Activated T-cell treated with anti-CD3 and anti-CD28 coated beads, Interleukin-2, amount 50 U/mL, for 4 hours (primary cell): ENCODE data around the gene DPP6. TPM values are rescaled to one million over a fixed set of nuclear protein-coding genes. Genes with fewer than 3 reads are reported as not detected.
"Not testable (repeated sequence)": the region's sequence is repeated elsewhere in the genome, so short reads cannot be mapped to it uniquely, and the experiment has no call there.

Source experiments
- ATAC-seq, 2 donors: fragments of 200-7000 bp; cut with Tn5 transposase; one replicate each; pipeline ENCODE4 v1.10.0; 2021
- DNase-seq: peaks from one replicate; pipeline ENCODE4 v3.0.0-alpha.2; 2020
- H3K27me3 Mint-ChIP-seq: one replicate; pipeline ENCODE4 v1.8.0; 2021; ENCODE audit warnings: low read depth, mixed read lengths
- H3K36me3 Mint-ChIP-seq: one replicate; pipeline ENCODE4 v1.8.0; 2022; ENCODE audit warnings: mixed read lengths; ENCODE audit not compliant: insufficient read depth
- H3K4me1 Mint-ChIP-seq: one replicate; pipeline ENCODE4 v1.8.0; 2021; ENCODE audit warnings: low read depth, mixed read lengths
- H3K4me3 Mint-ChIP-seq: one replicate; pipeline ENCODE4 v1.8.0; 2021; ENCODE audit warnings: mild to moderate bottlenecking, moderate library complexity, mixed read lengths
- H3K9me3 Mint-ChIP-seq: one replicate; pipeline ENCODE4 v1.8.0; 2021; ENCODE audit warnings: mixed read lengths
- total RNA-seq, 3 donors: library from RNA; stranded (reverse); gene quantifications; one replicate each; pipeline ENCODE4 v1.2.1, GENCODE V29; 2021

DPP6 gene
- total RNA-seq, 3 donors from 2014 or later = not detected

GRCh38 chr7:154678001-154678550, 625.9 kb downstream of the DPP6 start:
- not testable (repeated sequence) for H3K27me3 Mint-ChIP-seq, H3K36me3 Mint-ChIP-seq, H3K4me3 Mint-ChIP-seq, ATAC-seq, H3K9me3 Mint-ChIP-seq, DNase-seq, H3K4me1 Mint-ChIP-seq

GRCh38 chr7:154679379-154680053, 627.3 kb downstream of the DPP6 start:
- ATAC-seq (no peak), DNase-seq (no peak)
- Mint-ChIP-seq H3K4me3 (no peak overlapping the region), H3K9me3 (peaks cover 8% of the 10 kb centered on the region), H3K4me1 (no peaks in the 10 kb centered on the region), H3K36me3 (no peaks in the 10 kb centered on the region), H3K27me3 (no peaks in the 10 kb centered on the region)

- Mint-ChIP-seq H3K9me3 (peaks cover 4% of the 10 kb centered on the region), H3K4me1 (no peaks in the 10 kb centered on the region), H3K4me3 (no peak overlapping the region), H3K27me3 (no peaks in the 10 kb centered on the region), H3K36me3 (no peaks in the 10 kb centered on the region)
- DNase-seq = no peak
- ATAC-seq = no peak
Measured at GRCh38 chr7:154680894-154681659, 628.9 kb downstream of the DPP6 start.

DNA sequence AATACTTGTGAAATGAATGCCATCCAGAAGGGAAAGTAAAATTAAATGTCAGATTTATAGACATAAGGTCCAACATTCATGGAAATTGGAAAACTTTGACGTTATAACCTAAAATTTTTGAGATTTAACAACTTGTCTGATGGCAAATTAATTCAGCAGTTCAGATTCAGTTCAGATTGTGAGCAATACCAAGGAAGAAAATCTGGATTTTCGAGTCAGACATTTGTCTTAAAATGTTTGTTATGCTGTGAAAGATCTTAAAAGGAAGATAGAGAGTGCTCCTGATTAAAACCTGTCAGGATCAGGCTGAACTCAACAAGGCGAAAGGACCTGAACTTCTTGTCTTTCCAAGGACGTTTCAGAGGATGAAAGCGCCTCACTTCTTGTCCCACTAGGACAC, 629.8 kb downstream of the DPP6 start:
- H3K4me1 Mint-ChIP-seq = no peaks in the 10 kb centered on the region
- no peak overlapping the region for H3K4me3 Mint-ChIP-seq
- H3K36me3 Mint-ChIP-seq = no peaks in the 10 kb centered on the region
- ATAC-seq = no peak
- H3K9me3 Mint-ChIP-seq = peaks cover 4% of the 10 kb centered on the region
- DNase-seq = no peak
- H3K27me3 Mint-ChIP-seq = no peaks in the 10 kb centered on the region

DNA sequence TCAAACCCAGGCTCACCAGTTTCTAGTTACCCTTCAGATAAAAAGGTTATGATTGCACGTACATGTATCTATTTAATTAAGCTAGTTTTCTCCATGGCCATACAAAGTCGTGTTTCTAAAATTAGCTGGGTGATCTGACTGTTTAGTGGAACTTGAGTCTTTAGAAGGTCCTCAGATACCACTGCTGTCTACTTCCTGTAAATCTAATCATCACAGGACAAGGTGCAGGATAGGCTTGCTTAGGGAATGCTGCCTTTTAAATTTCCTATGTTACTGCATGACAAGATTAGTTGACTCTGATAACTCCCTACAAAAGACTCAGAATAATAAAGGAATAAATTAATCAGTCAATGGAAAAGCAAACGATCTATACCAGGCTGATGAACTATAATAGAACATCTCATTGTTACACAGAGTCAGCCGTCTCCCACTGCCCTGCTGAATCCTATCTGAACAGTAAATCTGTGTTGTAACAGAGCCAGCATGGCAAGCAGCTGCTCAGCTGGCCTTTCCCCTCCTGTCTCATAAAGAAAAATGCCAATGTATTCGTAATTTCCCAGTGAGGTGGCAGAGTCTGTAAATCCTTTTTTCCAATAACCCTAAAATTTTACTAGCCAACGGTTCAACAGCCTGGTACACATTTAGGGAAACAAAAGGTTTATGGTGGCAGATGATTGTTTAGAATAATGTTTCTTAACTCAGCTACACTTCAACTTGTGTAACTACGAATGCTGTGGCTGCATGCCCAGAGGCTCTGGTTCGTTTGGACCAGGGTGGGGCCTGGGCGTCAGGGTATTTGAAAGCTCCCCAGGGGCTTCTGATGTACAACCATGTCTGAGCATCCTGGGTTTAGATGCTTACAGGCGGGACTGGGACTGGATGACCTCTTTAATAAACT, 632.7 kb downstream of the DPP6 start:
- H3K4me3 Mint-ChIP-seq = no peak overlapping the region
- H3K36me3 Mint-ChIP-seq = no peaks in the 10 kb centered on the region
- no peaks in the 10 kb centered on the region for H3K9me3 Mint-ChIP-seq
- ATAC-seq (no peak), DNase-seq (no peak)
- H3K27me3 Mint-ChIP-seq = no peaks in the 10 kb centered on the region
- no peaks in the 10 kb centered on the region for H3K4me1 Mint-ChIP-seq

DNA sequence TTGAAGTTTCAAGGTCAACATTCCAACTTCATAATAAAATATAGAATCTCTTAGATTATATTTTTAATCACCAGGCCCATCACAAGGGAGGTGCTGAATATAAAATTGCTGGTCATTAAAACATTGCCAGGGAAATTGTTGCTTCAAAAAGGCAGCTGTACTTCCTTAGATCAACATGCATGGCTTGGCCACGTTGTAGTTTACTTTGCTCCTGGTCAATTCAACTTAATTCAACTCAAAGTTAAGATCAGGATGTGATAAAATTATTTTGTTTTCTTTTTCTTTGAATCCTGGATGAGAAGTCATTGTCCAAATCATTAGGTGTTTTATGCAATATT, 633.3 kb downstream of the DPP6 start:
- Mint-ChIP-seq H3K36me3 (no peaks in the 10 kb centered on the region), H3K9me3 (no peaks in the 10 kb centered on the region), H3K4me3 (no peak overlapping the region), H3K27me3 (no peaks in the 10 kb centered on the region), H3K4me1 (no peaks in the 10 kb centered on the region)
- DNase-seq (no peak), ATAC-seq (no peak)

DNA sequence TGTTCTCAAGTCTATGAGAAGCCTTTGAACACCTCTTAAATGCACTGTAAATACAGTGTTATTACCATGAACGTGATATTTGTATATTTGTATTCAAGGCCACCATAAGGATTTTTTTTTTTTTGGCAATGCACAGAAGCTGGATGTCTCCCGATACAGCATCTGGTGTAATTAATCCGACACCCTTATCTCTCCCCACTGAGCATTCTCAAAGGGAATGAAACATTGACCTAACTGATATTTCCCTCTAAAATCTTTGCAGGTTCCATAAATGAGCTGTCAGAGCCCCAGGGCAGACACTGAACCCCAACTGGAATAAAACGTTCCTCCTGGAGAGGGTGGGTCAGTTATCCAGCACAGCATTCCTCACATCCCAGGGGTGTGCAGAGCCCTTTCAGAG, 634.1 kb downstream of the DPP6 start:
- Mint-ChIP-seq H3K9me3 (no peaks in the 10 kb centered on the region), H3K27me3 (no peaks in the 10 kb centered on the region), H3K36me3 (no peaks in the 10 kb centered on the region), H3K4me3 (no peak overlapping the region), H3K4me1 (no peaks in the 10 kb centered on the region)
- no peak for ATAC-seq
- DNase-seq = no peak

GRCh38 chr7:154688952-154689351, 636.8 kb downstream of the DPP6 start:
- H3K27me3 Mint-ChIP-seq = no peaks in the 10 kb centered on the region

GRCh38 chr7:154690411-154690810, 638.2 kb downstream of the DPP6 start:
- no peaks in the 10 kb centered on the region for H3K27me3 Mint-ChIP-seq
- DNase-seq (no peak), ATAC-seq (no peak)
- no peaks in the 10 kb centered on the region for H3K4me1 Mint-ChIP-seq
- H3K36me3 Mint-ChIP-seq = no peaks in the 10 kb centered on the region
- H3K9me3 Mint-ChIP-seq = no peaks in the 10 kb centered on the region
- no peak overlapping the region for H3K4me3 Mint-ChIP-seq

More at GRCh38 chr7:154688952-154689351, 636.8 kb downstream of the DPP6 start:
- Mint-ChIP-seq H3K36me3 (no peaks in the 10 kb centered on the region), H3K4me1 (no peaks in the 10 kb centered on the region), H3K4me3 (no peak overlapping the region), H3K9me3 (no peaks in the 10 kb centered on the region)
- DNase-seq = no peak
- ATAC-seq = no peak

GRCh38 chr7:154693661-154694060, 641.5 kb downstream of the DPP6 start:
- H3K9me3 Mint-ChIP-seq = no peaks in the 10 kb centered on the region
- H3K36me3 Mint-ChIP-seq = no peaks in the 10 kb centered on the region
- no peaks in the 10 kb centered on the region for H3K4me1 Mint-ChIP-seq
- ATAC-seq = no peak
- no peak overlapping the region for H3K4me3 Mint-ChIP-seq
- no peaks in the 10 kb centered on the region for H3K27me3 Mint-ChIP-seq
- DNase-seq = no peak

DNA sequence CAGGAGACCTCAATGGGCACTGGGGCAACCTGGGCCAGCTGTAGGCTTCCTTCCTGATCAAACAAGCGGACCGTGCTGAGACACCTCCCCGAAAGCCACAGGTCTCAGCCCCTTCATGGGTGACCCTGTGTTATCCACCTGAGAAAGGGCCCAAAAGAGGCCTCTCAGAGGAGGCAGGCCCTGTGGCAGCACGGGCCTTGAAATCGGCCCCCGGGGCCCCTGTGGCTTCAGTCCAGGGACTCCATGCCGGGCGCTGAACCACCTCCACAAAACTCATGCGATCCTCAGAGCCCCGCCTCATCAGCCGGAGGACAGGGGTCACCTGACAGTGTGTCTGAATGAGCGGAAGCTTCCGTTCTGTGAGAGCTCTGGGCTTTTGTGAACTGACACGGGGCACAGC, 643.6 kb downstream of the DPP6 start:
- H3K27me3 Mint-ChIP-seq = no peaks in the 10 kb centered on the region
- DNase-seq (no peak), ATAC-seq (no peak)
- H3K4me3 Mint-ChIP-seq = no peak overlapping the region
- no peaks in the 10 kb centered on the region for H3K36me3 Mint-ChIP-seq
- H3K4me1 Mint-ChIP-seq = no peaks in the 10 kb centered on the region
- no peaks in the 10 kb centered on the region for H3K9me3 Mint-ChIP-seq

DNA sequence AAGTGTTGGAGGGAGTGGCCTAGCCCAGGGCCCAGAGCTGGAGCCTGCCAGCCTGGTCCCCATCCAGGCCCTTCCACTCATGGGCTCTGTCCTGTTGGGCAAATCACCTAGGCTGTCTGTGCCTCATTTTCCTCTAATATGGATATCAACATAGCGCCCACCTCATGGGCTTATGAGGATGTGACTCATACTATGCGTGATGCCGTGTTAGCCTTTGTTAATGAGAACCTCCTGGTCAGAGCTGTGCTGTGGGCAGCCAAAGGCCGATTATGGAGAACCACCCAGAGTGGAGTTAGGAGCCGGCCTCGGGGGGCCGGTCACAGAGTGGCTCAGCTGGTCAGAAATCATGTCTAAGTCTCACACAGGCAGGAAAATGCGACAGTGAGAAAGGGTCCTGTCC, 644.4 kb downstream of the DPP6 start:
- H3K9me3 Mint-ChIP-seq = no peaks in the 10 kb centered on the region
- H3K4me1 Mint-ChIP-seq = no peaks in the 10 kb centered on the region
- ATAC-seq = no peak
- no peaks in the 10 kb centered on the region for H3K27me3 Mint-ChIP-seq
- H3K36me3 Mint-ChIP-seq = no peaks in the 10 kb centered on the region
- H3K4me3 Mint-ChIP-seq = no peak overlapping the region
- DNase-seq = no peak

DNA sequence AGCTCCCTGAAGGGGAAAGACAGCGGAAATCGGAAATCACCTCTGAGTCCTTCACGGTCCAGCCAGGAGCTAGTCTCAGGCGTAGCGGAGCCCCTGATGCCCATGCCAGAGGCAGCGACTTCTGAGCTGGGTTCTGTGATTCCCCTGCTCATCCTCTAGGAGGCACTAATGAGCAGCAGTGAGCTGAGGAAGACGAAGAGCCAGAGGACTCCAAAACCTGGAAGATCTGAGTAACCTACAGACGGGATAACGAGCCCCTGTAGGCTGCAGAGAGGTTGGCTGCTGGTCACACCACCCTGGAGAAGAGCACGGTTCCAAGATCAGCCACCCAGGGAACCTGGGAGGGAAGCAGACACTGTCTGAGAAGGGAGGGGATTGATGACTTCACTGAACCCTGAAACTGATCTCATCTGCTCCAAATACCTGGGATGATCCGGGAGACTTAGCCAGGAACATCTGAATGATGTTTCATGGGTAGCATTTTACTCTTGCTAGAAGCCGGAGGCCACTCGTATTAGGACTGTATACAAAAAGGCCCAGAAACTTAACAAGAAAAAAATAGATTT, 646.6 kb downstream of the DPP6 start:
- no peaks in the 10 kb centered on the region for H3K27me3 Mint-ChIP-seq
- no peaks in the 10 kb centered on the region for H3K36me3 Mint-ChIP-seq
- H3K4me1 Mint-ChIP-seq = no peaks in the 10 kb centered on the region
- H3K4me3 Mint-ChIP-seq = no peak overlapping the region
- ATAC-seq (no peak), DNase-seq (no peak)
- peaks cover under 1% of the 10 kb centered on the region for H3K9me3 Mint-ChIP-seq

GRCh38 chr7:154699417-154699816, 647.2 kb downstream of the DPP6 start:
- no peaks in the 10 kb centered on the region for H3K27me3 Mint-ChIP-seq
- H3K4me1 Mint-ChIP-seq = no peaks in the 10 kb centered on the region
- H3K9me3 Mint-ChIP-seq = peaks cover 6% of the 10 kb centered on the region
- ATAC-seq = peak in 1 of 2 donors; percentile 46
- DNase-seq = no peak
- no peaks in the 10 kb centered on the region for H3K36me3 Mint-ChIP-seq
- no peak overlapping the region for H3K4me3 Mint-ChIP-seq
